Breast epithelium (tissue), 4 donors: Measurements from ENCODE around the gene KASH5. TPM values are rescaled to one million over a fixed set of nuclear protein-coding genes. Genes with fewer than 3 reads are reported as not detected.

Experiments used
- DNase-seq, 2 donors: peaks; one replicate each; pipeline ENCODE4 v3.0.0-alpha.2; 2019; ENCODE audit warnings: low spot score in 2 of 2
- H3K27ac ChIP-seq, 2 donors: fragments of 200-600 bp; sonication (generic) in 1 of 2; one replicate each; pipeline ENCODE4 v1.5.1; 2016 to 2019; ENCODE audit warnings: mild to moderate bottlenecking in 1 of 2
- H3K27me3 ChIP-seq, 2 donors: fragments of 200-600 bp; sonication (generic) in 1 of 2; one replicate each; pipeline versions ENCODE4 v1.5.1 to v1.6.0; 2017 to 2019; ENCODE audit warnings: control low read depth in 1 of 2, mild to moderate bottlenecking in 1 of 2
- H3K36me3 ChIP-seq: fragments of 200-600 bp; one replicate; pipeline ENCODE4 v1.5.1; 2019
- H3K4me1 ChIP-seq, 2 donors: fragments of 200-600 bp; sonication (generic); one replicate each; pipeline ENCODE4 v1.5.1; 2016 to 2019; ENCODE audit warnings: control low read depth in 1 of 2
- H3K4me3 ChIP-seq, 3 donors: fragments of 200-600 bp; sonication (generic); 1 replicate in 2 of 3; 2 replicates in 1 of 3; pipeline ENCODE4 v1.5.1; 2016 to 2019; ENCODE audit warnings: mild to moderate bottlenecking in 3 of 3, moderate library complexity in 2 of 3
- H3K9me3 ChIP-seq, 2 donors: fragments of 200-600 bp; sonication (generic) in 1 of 2; one replicate each; pipeline ENCODE4 v1.5.1; 2016 to 2019; ENCODE audit warnings: control low read depth in 1 of 2
- CTCF ChIP-seq, 3 donors: fragments of 450-650 bp; IDR thresholded peaks; one replicate each; pipeline ENCODE4 v1.5.1; 2016 to 2017; ENCODE audit warnings: antibody characterized with exemption in 3 of 3, mild to moderate bottlenecking in 3 of 3, moderate library complexity in 3 of 3
- POLR2A ChIP-seq: fragments of 450-650 bp; IDR thresholded peaks from one replicate; pipeline ENCODE4 v1.6.1; 2016; ENCODE audit warnings: antibody characterized with exemption, mild to moderate bottlenecking, moderate library complexity
- POLR2AphosphoS5 ChIP-seq, 3 donors: sonication (generic); formaldehyde crosslinking; IDR thresholded peaks; one replicate each; pipeline ENCODE4 v1.6.1; 2017; ENCODE audit warnings: antibody characterized with exemption in 3 of 3
- intact Hi-C: fragments of 100-400 bp; cut with DNase I; formaldehyde crosslinking; loops from one replicate; pipeline ENCODE4 v1.15.1; 2023; ENCODE audit warnings: low total_unique reads
- total RNA-seq, 3 donors: library from RNA; depleted of rRNA; stranded (reverse); fragments of >200 nt; gene quantifications; one replicate each; pipeline ENCODE4 v1.1.0, GENCODE V29; 2016

KASH5 gene
- total RNA-seq, 3 donors from 2014 or later: 1.9 TPM; not detected in 2

- intact Hi-C loops: no loop called here
- Histone ChIP-seq H3K27me3 (peaks cover 9 to 39% of the 10 kb centered on the region in 2 donors), H3K36me3 (no peaks in the 10 kb centered on the region), H3K9me3 (no peaks in the 10 kb centered on the region), H3K27ac (no peak overlapping the region), H3K4me1 (peaks cover 0 to 8% of the 10 kb centered on the region in 2 donors), H3K4me3 (no peak overlapping the region)
- no peak for DNase-seq
- TF ChIP-seq POLR2AphosphoS5 (IDR thresholded peaks at IDR 0.05): no peak
- no peak for TF ChIP-seq CTCF (IDR thresholded peaks at IDR 0.05)
- TF ChIP-seq POLR2A: no peak
Observed at GRCh38 chr19:49418511-49418910, 30.5 kb downstream of the KASH5 start.

DNA sequence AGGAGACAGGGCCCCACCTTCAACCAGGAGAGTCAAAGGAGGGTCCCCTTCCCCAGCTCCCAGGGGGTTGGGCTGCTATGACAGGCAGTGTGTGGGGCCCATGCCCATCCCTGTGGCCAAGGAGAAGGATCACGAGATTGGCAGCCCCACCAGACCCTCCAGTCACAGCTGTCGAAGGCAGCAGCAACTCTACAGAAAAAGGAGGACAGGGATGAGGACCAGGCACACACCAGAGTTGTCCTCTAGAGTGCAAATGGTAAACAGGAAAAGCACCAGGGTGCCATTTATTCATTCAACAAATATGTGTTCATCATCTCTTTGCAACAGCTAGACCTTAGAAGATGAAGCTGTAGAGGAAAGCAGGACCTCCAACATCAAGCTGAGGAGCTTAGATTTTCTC, 31.1 kb downstream of the KASH5 start:
- peaks cover 0 to 8% of the 10 kb centered on the region in 2 donors for H3K4me1 ChIP-seq
- no peak for TF ChIP-seq POLR2A
- no peak overlapping the region for H3K4me3 ChIP-seq
- no peak overlapping the region for H3K27ac ChIP-seq
- intact Hi-C loops: no loop called here
- no peak for DNase-seq
- H3K9me3 ChIP-seq: no peaks in the 10 kb centered on the region
- H3K27me3 ChIP-seq: peaks cover 9 to 46% of the 10 kb centered on the region in 2 donors
- H3K36me3 ChIP-seq: no peaks in the 10 kb centered on the region

- Histone ChIP-seq H3K27me3 (peaks cover 9 to 56% of the 10 kb centered on the region in 2 donors), H3K36me3 (no peaks in the 10 kb centered on the region), H3K4me3 (no peak overlapping the region), H3K4me1 (peaks cover 0 to 8% of the 10 kb centered on the region in 2 donors), H3K27ac (no peak overlapping the region), H3K9me3 (no peaks in the 10 kb centered on the region)
- no peak for DNase-seq
- TF ChIP-seq CTCF (IDR thresholded peaks at IDR 0.05) (no peak), POLR2A (no peak), POLR2AphosphoS5 (IDR thresholded peaks at IDR 0.05) (no peak)
- intact Hi-C loops: no loop called here
Observed at GRCh38 chr19:49420227-49420626, 32.2 kb downstream of the KASH5 start.

DNA sequence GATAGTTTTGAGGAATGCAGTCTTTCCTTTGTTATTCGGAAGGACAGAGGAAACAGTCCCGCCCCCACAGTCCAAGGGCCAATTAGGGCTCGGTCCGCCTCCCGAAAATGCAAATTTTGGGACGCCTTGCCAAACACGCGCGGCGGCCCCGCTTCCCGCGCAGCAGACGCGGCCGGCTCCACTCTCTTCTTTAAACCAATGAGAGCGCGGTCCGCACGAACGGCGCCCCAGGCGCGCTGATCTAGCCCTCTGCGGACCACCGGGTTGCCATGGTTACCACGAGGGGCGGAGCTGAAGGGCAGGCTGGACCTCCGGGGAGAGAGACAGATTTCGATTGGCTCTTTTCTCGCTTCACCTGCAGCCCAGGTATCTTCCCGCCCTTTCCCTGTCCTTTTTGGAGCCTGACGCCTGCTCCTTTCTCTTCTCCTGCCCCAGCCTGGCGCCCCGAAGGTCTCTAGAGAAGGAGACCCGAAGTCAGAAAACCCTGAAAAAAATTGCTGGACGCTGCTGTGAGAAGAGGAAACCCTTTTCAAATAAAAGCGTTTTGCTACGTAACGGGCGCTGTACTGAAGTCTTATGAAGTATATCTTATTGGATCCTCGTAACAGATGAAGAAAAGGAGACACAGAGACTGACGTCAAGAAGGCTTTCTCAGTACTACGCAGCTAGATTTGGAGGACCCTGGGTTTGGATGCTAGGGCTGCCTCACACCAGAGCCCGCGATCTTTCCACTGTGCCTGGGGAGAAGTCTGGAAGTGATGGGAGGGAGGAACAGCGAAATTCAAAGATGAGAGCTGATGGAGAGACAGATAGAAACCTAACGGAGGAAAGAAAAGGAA, 33.2 kb downstream of the KASH5 start:
- H3K36me3 ChIP-seq: no peaks in the 10 kb centered on the region
- no peak overlapping the region for H3K27ac ChIP-seq
- intact Hi-C loops: no loop called here
- TF ChIP-seq POLR2AphosphoS5 (IDR thresholded peaks at IDR 0.05) (no peak), CTCF (IDR thresholded peaks at IDR 0.05) (no peak), POLR2A (no peak)
- H3K9me3 ChIP-seq: no peaks in the 10 kb centered on the region
- DNase-seq: peak in 1 of 2 donors; percentile 54
- H3K4me1 ChIP-seq: peaks cover 0 to 8% of the 10 kb centered on the region in 2 donors
- peak overlapping the region in 2 of 3 donors; percentile 40 to 65 for H3K4me3 ChIP-seq
- H3K27me3 ChIP-seq: peaks cover 11 to 67% of the 10 kb centered on the region in 2 donors

- Histone ChIP-seq H3K27ac (no peak overlapping the region), H3K4me3 (no peak overlapping the region), H3K27me3 (peaks cover 11 to 73% of the 10 kb centered on the region in 2 donors), H3K4me1 (peaks cover 0 to 8% of the 10 kb centered on the region in 2 donors), H3K9me3 (no peaks in the 10 kb centered on the region), H3K36me3 (no peaks in the 10 kb centered on the region)
- DNase-seq: no peak
- intact Hi-C loops: no loop called here
- TF ChIP-seq POLR2A: no peak
- no peak for TF ChIP-seq POLR2AphosphoS5 (IDR thresholded peaks at IDR 0.05)
- TF ChIP-seq CTCF (IDR thresholded peaks at IDR 0.05): no peak
Observed at GRCh38 chr19:49421878-49422202, 33.8 kb downstream of the KASH5 start.
